ENCODE data around the gene CASD1.

The CASD1 gene

DNA sequence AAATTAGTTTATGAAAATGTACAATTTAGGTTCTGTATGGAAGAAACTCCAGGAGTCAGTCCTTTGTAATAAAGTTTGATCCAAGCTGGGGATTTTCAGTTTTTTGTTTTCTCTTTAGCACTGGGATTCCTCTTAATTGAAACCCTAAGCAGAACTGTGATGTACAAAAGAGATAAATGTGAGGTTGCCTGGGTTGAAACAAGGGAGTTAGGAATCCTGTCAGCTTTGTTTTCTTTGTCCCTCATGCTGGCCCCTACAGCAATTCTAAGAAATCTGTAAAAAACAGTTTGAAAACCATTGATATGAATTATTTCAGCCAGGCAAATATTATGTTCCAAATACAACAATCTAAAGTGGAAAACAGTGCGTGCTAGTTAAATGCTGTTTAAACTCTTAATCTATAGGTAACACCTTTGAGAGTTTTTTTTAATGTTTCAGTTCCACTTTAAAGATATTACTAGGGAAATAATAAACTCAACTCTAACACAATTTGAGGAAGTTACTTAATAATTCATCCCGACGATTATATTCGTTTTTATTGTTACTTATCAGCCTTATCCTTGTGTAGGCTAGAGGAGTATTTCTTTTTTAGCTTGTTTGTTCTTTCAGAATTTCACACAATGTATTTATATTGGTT is 81.0 kb downstream of the CASD1 start:
- DNase-seq, result no peak

- DNase-seq, result no peak
Observed at GRCh38 chr7:94591176-94591575, 81.6 kb downstream of the CASD1 start.

- DNase-seq, result no peak
Observed at GRCh38 chr7:94594882-94595281, 85.3 kb downstream of the CASD1 start.

DNA sequence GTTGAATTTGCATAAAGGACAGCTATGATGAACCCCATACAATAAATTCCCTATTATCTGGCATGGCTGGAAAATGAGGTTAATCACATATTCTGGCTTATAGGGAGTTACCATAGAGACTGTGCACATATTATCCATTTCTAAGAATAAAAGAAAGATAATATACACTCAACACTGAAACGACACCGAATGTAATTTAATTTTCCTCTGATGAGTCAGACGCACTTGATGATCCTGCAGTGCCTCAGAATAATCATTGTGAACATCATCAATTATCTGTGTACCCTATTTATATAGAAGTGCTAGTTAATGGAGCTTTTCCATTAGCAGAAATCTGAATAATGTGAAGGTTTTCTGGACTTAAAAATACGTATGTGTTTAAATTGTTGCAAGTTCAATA is 86.1 kb downstream of the CASD1 start:
- DNase-seq, result no peak

DNA sequence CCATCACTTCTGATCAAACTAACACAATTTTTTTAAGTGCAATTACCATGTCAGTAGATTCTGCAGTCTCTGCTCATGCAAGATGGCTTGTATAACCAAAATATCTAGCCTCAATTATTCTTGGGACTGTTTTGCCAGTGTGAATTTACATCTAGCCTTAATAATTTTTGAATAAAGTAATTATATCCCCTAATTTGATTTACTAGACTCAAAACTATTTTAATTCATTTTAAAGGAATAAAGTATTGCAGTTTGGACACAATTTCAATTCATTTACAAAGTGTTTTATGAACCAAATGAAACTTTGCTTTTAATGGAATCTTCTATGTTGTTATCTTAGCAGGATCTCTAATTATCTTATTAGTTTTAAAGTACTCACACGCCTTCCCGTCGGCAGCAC is 90.7 kb downstream of the CASD1 start:
- DNase-seq, result no peak

GRCh38 chr7:94602181-94602580 is 92.6 kb downstream of the CASD1 start:
- DNase-seq, result no peak

DNA sequence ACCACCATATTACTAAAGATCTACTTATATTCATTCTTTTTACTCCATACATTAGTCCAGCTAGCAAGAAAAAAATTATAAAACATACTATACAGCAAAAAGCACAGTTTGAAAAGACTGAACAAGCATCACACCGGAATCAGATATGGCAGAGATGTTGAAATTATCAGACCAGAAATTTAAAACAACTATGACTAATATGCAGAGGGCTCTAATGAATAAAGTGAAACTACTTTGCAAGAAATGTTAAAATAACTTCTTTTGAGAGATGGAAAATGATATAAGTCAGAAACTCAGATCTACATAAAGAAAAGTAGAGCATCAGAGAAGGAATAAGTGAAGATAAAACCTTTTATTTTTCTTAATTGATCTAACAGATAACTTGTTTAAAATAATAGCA is 95.4 kb downstream of the CASD1 start:
- DNase-seq, result no peak

Data from activated naive CD4-positive, alpha-beta T cell treated with Interleukin-2 at 50 U/mL for 16 hours (primary cell).